SK-N-SH treated with all-trans-retinoic acid at 6 μM for 48 hours (cell line): Measurements from ENCODE around the gene TRDMT1.

Source experiments
- ARNTL ChIP-seq: fragments of 450-650 bp; formaldehyde crosslinking; IDR thresholded peaks from 2 replicates; pipeline ENCODE4 v1.5.0; 2020; ENCODE audit warnings: low read depth, mild to moderate bottlenecking, moderate library complexity, borderline replicate concordance
- CREB5 ChIP-seq: fragments of 250-450 bp; sonication (Bioruptor Pico); IDR thresholded peaks from 2 replicates; pipeline ENCODE4 v1.5.1; 2020; ENCODE audit warnings: low read depth, mild to moderate bottlenecking, moderate library complexity
- CSDC2 ChIP-seq: fragments of 250-450 bp; sonication (Bioruptor Pico); IDR thresholded peaks from 2 replicates; pipeline ENCODE4 v1.5.0; 2020; ENCODE audit warnings: mild to moderate bottlenecking, moderate library complexity
- RARB ChIP-seq: fragments of 250-450 bp; sonication (Bioruptor Pico); IDR thresholded peaks from 2 replicates; pipeline ENCODE4 v1.8.0; 2021; ENCODE audit warnings: mild to moderate bottlenecking, moderate library complexity
- ZNF565 ChIP-seq: fragments of 450-650 bp; formaldehyde crosslinking; conservative IDR thresholded peaks from 2 replicates; pipeline ENCODE4 v1.5.0; 2020; ENCODE audit warnings: low read depth, mild to moderate bottlenecking, moderate library complexity

DNA sequence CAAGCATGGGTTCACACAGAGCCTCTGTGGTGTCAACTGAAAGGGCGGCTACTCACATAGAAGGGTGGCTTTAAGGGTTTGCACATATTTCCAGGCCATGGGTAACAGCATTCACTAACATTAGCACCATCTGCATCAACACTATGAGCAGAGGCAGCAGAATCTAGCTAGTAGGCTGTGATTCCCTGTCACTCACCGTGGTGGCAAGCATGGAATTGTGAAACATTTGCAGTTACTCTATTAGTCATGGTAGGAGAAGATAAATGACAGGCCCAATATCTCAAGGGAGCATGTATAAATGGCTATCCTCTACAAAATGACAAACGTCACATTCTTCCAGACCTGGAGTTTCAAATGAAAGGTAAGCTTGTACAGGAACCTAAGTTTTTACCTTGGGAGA lies 39.7 kb downstream of the TRDMT1 start:
- no peak for TF ChIP-seq CREB5 (CRISPR knock-in tag)
- TF ChIP-seq ARNTL (CRISPR knock-in tag): no peak
- no peak for TF ChIP-seq RARB (CRISPR knock-in tag)
- no peak for TF ChIP-seq ZNF565 (CRISPR knock-in tag)
- no peak for TF ChIP-seq CSDC2
